Activated CD8-positive, alpha-beta T cell treated with anti-CD3 and anti-CD28 coated beads for 36 hours (primary cell): ENCODE measurements around the gene TSPAN32. TPM values are rescaled to one million over a fixed set of nuclear protein-coding genes. Genes with fewer than 3 reads are reported as not detected.
"Not testable (repeated sequence)": the region's sequence is repeated elsewhere in the genome, so short reads cannot be mapped to it uniquely, and the experiment has no call there.

ENCODE experiments used
- ATAC-seq: fragments of 200-7000 bp; cut with Tn5 transposase; one replicate; pipeline ENCODE4 v1.10.0; 2021; ENCODE audit warnings: mild to moderate bottlenecking, moderate library complexity
- CTCF ChIA-PET: fragments of 350-600 bp; sonication (Branson Sonifier 250); formaldehyde crosslinking; loops from one replicate; lab custom pipeline; 2021; ENCODE audit warnings: antibody characterized with exemption; lab: Charles Lee
- POLR2A ChIA-PET: fragments of 350-600 bp; sonication (Branson Sonifier 250); formaldehyde crosslinking; loops from one replicate; lab custom pipeline; 2021; ENCODE audit warnings: antibody characterized with exemption; lab: Charles Lee
- DNase-seq: peaks from one replicate; pipeline ENCODE4 v3.0.0-alpha.2; 2020
- H3K27ac Mint-ChIP-seq: one replicate; pipeline ENCODE4 v1.8.0; 2021; ENCODE audit warnings: mild to moderate bottlenecking, mixed read lengths
- H3K27me3 Mint-ChIP-seq: one replicate; pipeline ENCODE4 v1.8.0; 2021; ENCODE audit warnings: mixed read lengths
- H3K36me3 Mint-ChIP-seq: one replicate; pipeline ENCODE4 v1.8.0; 2021; ENCODE audit warnings: low read depth, mixed read lengths
- H3K4me1 Mint-ChIP-seq: one replicate; pipeline ENCODE4 v1.8.0; 2021; ENCODE audit warnings: low read depth, mixed read lengths
- H3K4me3 Mint-ChIP-seq: one replicate; pipeline ENCODE4 v1.8.0; 2021; ENCODE audit warnings: mild to moderate bottlenecking, moderate library complexity, mixed read lengths
- H3K9me3 Mint-ChIP-seq: one replicate; pipeline ENCODE4 v1.8.0; 2021; ENCODE audit warnings: mixed read lengths
- CTCF ChIP-seq: fragments of 200-600 bp; IDR thresholded peaks from one replicate; pipeline ENCODE4 v1.8.0; 2022; ENCODE audit warnings: antibody characterized with exemption, mild to moderate bottlenecking
- intact Hi-C: fragments of 100-400 bp; cut with micrococcal nuclease; formaldehyde crosslinking; loops from one replicate; pipeline ENCODE4 v1.10.0; 2022
- total RNA-seq, 2 experiments: library from RNA; stranded (reverse); gene quantifications; one replicate each; pipeline ENCODE4 v1.2.3, GENCODE V29; 2021

Gene TSPAN32
- total RNA-seq, 2 experiments from 2014 or later = 3.1 to 4.9 TPM

GRCh38 chr11:2276280-2277007 lies 25.4 kb upstream of the TSPAN32 start:
- no peak overlapping the region for H3K27ac Mint-ChIP-seq

GRCh38 chr11:2277008-2277346 lies 24.8 kb upstream of the TSPAN32 start:
- ChIA-PET POLR2A (no interaction called here), CTCF (interaction anchor here (1.0 kb wide), 1 partner anchor 82 kb away, joined by 4 read pairs; no protein-coding TSS in a partner anchor)
- DNase-seq (no peak), ATAC-seq (no peak)
- peaks cover 6% of the 10 kb centered on the region for H3K27me3 Mint-ChIP-seq
- H3K27ac Mint-ChIP-seq = no peak overlapping the region
- no peak for TF ChIP-seq CTCF
- no peaks in the 10 kb centered on the region for H3K4me1 Mint-ChIP-seq
- no peak overlapping the region for H3K4me3 Mint-ChIP-seq
- H3K36me3 Mint-ChIP-seq = peaks cover 3% of the 10 kb centered on the region
- intact Hi-C loops = no loop called here
- H3K9me3 Mint-ChIP-seq = peaks cover 13% of the 10 kb centered on the region

More at GRCh38 chr11:2276280-2277007, 25.4 kb upstream of the TSPAN32 start:
- Mint-ChIP-seq H3K27me3 (peaks cover 10% of the 10 kb centered on the region), H3K4me3 (no peak overlapping the region), H3K9me3 (peaks cover 10% of the 10 kb centered on the region), H3K4me1 (peaks cover 3% of the 10 kb centered on the region), H3K36me3 (peaks cover 3% of the 10 kb centered on the region)
- intact Hi-C loops = no loop called here
- POLR2A ChIA-PET = no interaction called here
- no peak for ATAC-seq
- CTCF ChIA-PET = interaction anchor here (1.0 to 2.5 kb wide), 2 partner anchors 23 to 82 kb away, joined by 4 to 7 read pairs; no protein-coding TSS in a partner anchor
- no peak for DNase-seq
- no peak for TF ChIP-seq CTCF

GRCh38 chr11:2277933-2278523 lies 23.8 kb upstream of the TSPAN32 start:
- Mint-ChIP-seq H3K9me3 (peaks cover 18% of the 10 kb centered on the region), H3K4me3 (no peak overlapping the region), H3K27me3 (no peaks in the 10 kb centered on the region), H3K4me1 (no peaks in the 10 kb centered on the region), H3K36me3 (peaks cover 3% of the 10 kb centered on the region), H3K27ac (no peak overlapping the region)
- POLR2A ChIA-PET = no interaction called here
- intact Hi-C loops = no loop called here
- DNase-seq (no peak), ATAC-seq (no peak)
- no peak for TF ChIP-seq CTCF
- CTCF ChIA-PET = no interaction called here

GRCh38 chr11:2280208-2280607 lies 21.6 kb upstream of the TSPAN32 start:
- ChIA-PET CTCF (no interaction called here), POLR2A (no interaction called here)
- intact Hi-C loops = no loop called here
- H3K4me1 Mint-ChIP-seq = no peaks in the 10 kb centered on the region
- H3K9me3 Mint-ChIP-seq = peaks cover 20% of the 10 kb centered on the region
- TF ChIP-seq CTCF = no peak
- no peak overlapping the region for H3K4me3 Mint-ChIP-seq
- no peaks in the 10 kb centered on the region for H3K27me3 Mint-ChIP-seq
- DNase-seq (no peak), ATAC-seq (no peak)
- peaks cover 3% of the 10 kb centered on the region for H3K36me3 Mint-ChIP-seq
- H3K27ac Mint-ChIP-seq = no peak overlapping the region

- CTCF ChIA-PET = interaction anchor here (4.0 kb wide), 1 partner anchor 134 kb away, joined by 15 read pairs; no protein-coding TSS in a partner anchor
- POLR2A ChIA-PET, H3K4me1 Mint-ChIP-seq, H3K27ac Mint-ChIP-seq, ATAC-seq, H3K27me3 Mint-ChIP-seq, H3K36me3 Mint-ChIP-seq, H3K4me3 Mint-ChIP-seq, intact Hi-C loops, DNase-seq: not testable (repeated sequence)
- H3K9me3 Mint-ChIP-seq = peaks cover 10% of the 10 kb centered on the region
Measured at GRCh38 chr11:2286350-2286749, 15.5 kb upstream of the TSPAN32 start.
